ENCODE data around the gene MMEL1. TPM values are rescaled to one million over a fixed set of nuclear protein-coding genes. Genes with fewer than 3 reads are reported as not detected.

The MMEL1 gene
- total and polyA plus RNA-seq, 2 experiments from 2014 or later = 0.57 to 0.90 TPM

GRCh38 chr1:2556277-2556677 is 76.5 kb downstream of the MMEL1 start, which contains the start of gene TNFRSF14 (continued):
- TF ChIP-seq ZNF462 (CRISPR knock-in tag; IDR thresholded peaks at IDR 0.05) = no peak
- no peak for TF ChIP-seq JUNB (IDR thresholded peaks at IDR 0.05; ENCODE audit: unreplicated experiment)
- no peak for TF ChIP-seq EZH2 (IDR thresholded peaks at IDR 0.05; ENCODE audit: low read depth, unreplicated experiment)
- no peak for TF ChIP-seq CREB1 (CRISPR knock-in tag; IDR thresholded peaks at IDR 0.05; ENCODE audit: low read depth)

- Histone ChIP-seq H3K4me3 (no peak overlapping the region), H3K79me2 (replicated peaks; ENCODE audit: insufficient read depth) (no peaks in the 10 kb centered on the region), H3K4me2 (no peak overlapping the region), H3F3A (replicated peaks; ENCODE audit: low read depth) (no peaks in the 10 kb centered on the region), H3K4me1 (ENCODE audit: insufficient read depth) (no peaks in the 10 kb centered on the region), H3K36me3 (ENCODE audit: insufficient read depth) (no peaks in the 10 kb centered on the region), H2AFZ (no peak overlapping the region), H3K9me2 (ENCODE audit: insufficient read depth) (no peaks in the 10 kb centered on the region), H3K27ac (ENCODE audit: low read depth) (no peak overlapping the region), H4K20me1 (replicated peaks; ENCODE audit: insufficient read depth) (no peaks in the 10 kb centered on the region), H3K27me3 (ENCODE audit: insufficient read depth) (no peaks in the 10 kb centered on the region)
- no peaks in the 10 kb centered on the region for H3K9me3 Mint-ChIP-seq
- no peak for TF ChIP-seq ZNF331 (CRISPR knock-in tag; IDR thresholded peaks at IDR 0.05; ENCODE audit: low read depth)
- TF ChIP-seq ETS1 (IDR thresholded peaks at IDR 0.05) = no peak
- TF ChIP-seq CTCF (conservative IDR thresholded peaks at IDR 0.05; ENCODE audit: low read depth in 2 of 2) = no peak
- no peak for DNase-seq (ENCODE audit: low spot score)
- peaks cover 7% of the 10 kb centered on the region; the same call in 2 of the 3 replicates for H3K4me1 Mint-ChIP-seq
- no peak overlapping the region for H3K4me3 Mint-ChIP-seq
- no peak for ATAC-seq
- H3K36me3 Mint-ChIP-seq (ENCODE audit: low read depth) = no peaks in the 10 kb centered on the region
- no peak overlapping the region for H3K27ac Mint-ChIP-seq
- H3K27me3 Mint-ChIP-seq (ENCODE audit: insufficient read depth, low read depth, poor library complexity) = peaks cover 2% of the 10 kb centered on the region
These were observed 77.1 kb downstream of the MMEL1 start for GRCh38 chr1:2555634-2556276.

All from GM23338 (cell line).